Parathyroid adenoma (tissue), 2 donors: ENCODE data around the gene PNMA3.

Source experiments
- H2AFZ ChIP-seq: fragments of 300-600 bp; sonication (generic); one replicate; pipeline ENCODE4 v1.7.0; 2017; ENCODE audit warnings: antibody characterized with exemption, mild to moderate bottlenecking
- H3K27ac ChIP-seq: fragments of 300-600 bp; sonication (generic); one replicate; pipeline ENCODE4 v1.7.0; 2017
- H3K27me3 ChIP-seq: fragments of 300-600 bp; sonication (generic); one replicate; pipeline ENCODE4 v1.7.0; 2017; ENCODE audit warnings: low read length; ENCODE audit not compliant: control insufficient read depth, insufficient read depth
- H3K36me3 ChIP-seq: fragments of 300-600 bp; sonication (generic); one replicate; pipeline ENCODE4 v1.7.0; 2017; ENCODE audit warnings: low read length; ENCODE audit not compliant: control insufficient read depth, insufficient read depth
- H3K4me1 ChIP-seq: fragments of 300-600 bp; sonication (generic); one replicate; pipeline ENCODE4 v1.7.0; 2017; ENCODE audit warnings: control low read depth
- H3K4me2 ChIP-seq: fragments of 300-600 bp; sonication (generic); one replicate; pipeline ENCODE4 v1.7.0; 2017; ENCODE audit warnings: low read length
- H3K4me3 ChIP-seq: fragments of 300-600 bp; sonication (generic); one replicate; pipeline ENCODE4 v1.7.0; 2017; ENCODE audit warnings: low read depth, low read length
- H3K79me2 ChIP-seq: fragments of 300-600 bp; sonication (generic); one replicate; pipeline ENCODE4 v1.7.0; 2017; ENCODE audit warnings: control low read depth
- H3K9ac ChIP-seq: fragments of 300-600 bp; sonication (generic); one replicate; pipeline ENCODE4 v1.7.0; 2017; ENCODE audit warnings: mild to moderate bottlenecking
- H3K9me3 ChIP-seq: fragments of 300-600 bp; sonication (generic); one replicate; pipeline ENCODE4 v1.7.0; 2017; ENCODE audit warnings: low read length; ENCODE audit not compliant: control insufficient read depth
- CTCF ChIP-seq: fragments of 300-600 bp; sonication (generic); IDR thresholded peaks from one replicate; pipeline ENCODE4 v1.7.0; 2017; ENCODE audit warnings: antibody characterized with exemption, mild to moderate bottlenecking
- donor health status: primary hyperparathyroidism.

The PNMA3 gene

GRCh38 chrX:153057281-153057680, 1.0 kb downstream of the PNMA3 start:
- no peak for TF ChIP-seq CTCF
- no peaks in the 10 kb centered on the region for H3K79me2 ChIP-seq
- no peaks in the 10 kb centered on the region for H3K36me3 ChIP-seq
- H3K4me3 ChIP-seq: no peak overlapping the region
- H3K27ac ChIP-seq: no peak overlapping the region
- H3K4me2 ChIP-seq: no peak overlapping the region
- no peak overlapping the region for H3K9ac ChIP-seq
- H3K27me3 ChIP-seq: no peaks in the 10 kb centered on the region
- no peak overlapping the region for H2AFZ ChIP-seq
- H3K4me1 ChIP-seq: no peaks in the 10 kb centered on the region
- H3K9me3 ChIP-seq: no peaks in the 10 kb centered on the region

- H3K79me2 ChIP-seq: no peaks in the 10 kb centered on the region
- H3K27me3 ChIP-seq: no peaks in the 10 kb centered on the region
- no peak for TF ChIP-seq CTCF
- no peaks in the 10 kb centered on the region for H3K9me3 ChIP-seq
- no peak overlapping the region for H3K27ac ChIP-seq
- no peak overlapping the region for H2AFZ ChIP-seq
- no peak overlapping the region for H3K9ac ChIP-seq
- no peaks in the 10 kb centered on the region for H3K4me1 ChIP-seq
- H3K4me3 ChIP-seq: no peak overlapping the region
- no peaks in the 10 kb centered on the region for H3K36me3 ChIP-seq
- no peak overlapping the region for H3K4me2 ChIP-seq
These were observed 3.2 kb downstream of the PNMA3 start for GRCh38 chrX:153059191-153060094.

GRCh38 chrX:153060095-153060445, 3.8 kb downstream of the PNMA3 start:
- H3K36me3 ChIP-seq: no peaks in the 10 kb centered on the region
- no peak for TF ChIP-seq CTCF
- H3K4me2 ChIP-seq: no peak overlapping the region
- no peaks in the 10 kb centered on the region for H3K9me3 ChIP-seq
- no peak overlapping the region for H2AFZ ChIP-seq
- no peak overlapping the region for H3K9ac ChIP-seq
- no peaks in the 10 kb centered on the region for H3K27me3 ChIP-seq
- no peak overlapping the region for H3K27ac ChIP-seq
- no peaks in the 10 kb centered on the region for H3K79me2 ChIP-seq
- no peaks in the 10 kb centered on the region for H3K4me1 ChIP-seq
- H3K4me3 ChIP-seq: no peak overlapping the region

- Histone ChIP-seq H3K4me3 (no peak overlapping the region), H3K9ac (no peak overlapping the region), H3K27ac (no peak overlapping the region), H3K27me3 (no peaks in the 10 kb centered on the region), H3K9me3 (no peaks in the 10 kb centered on the region), H3K4me1 (no peaks in the 10 kb centered on the region), H3K4me2 (no peak overlapping the region), H3K36me3 (no peaks in the 10 kb centered on the region), H2AFZ (no peak overlapping the region), H3K79me2 (no peaks in the 10 kb centered on the region)
- no peak for TF ChIP-seq CTCF
These were observed 5.5 kb downstream of the PNMA3 start for GRCh38 chrX:153061732-153062131.

GRCh38 chrX:153063315-153063714, 7.0 kb downstream of the PNMA3 start:
- Histone ChIP-seq H3K27me3 (no peaks in the 10 kb centered on the region), H3K9me3 (no peaks in the 10 kb centered on the region), H3K36me3 (no peaks in the 10 kb centered on the region), H3K79me2 (no peaks in the 10 kb centered on the region), H3K4me2 (no peak overlapping the region), H3K27ac (no peak overlapping the region), H2AFZ (no peak overlapping the region), H3K4me3 (no peak overlapping the region), H3K4me1 (no peaks in the 10 kb centered on the region), H3K9ac (no peak overlapping the region)
- no peak for TF ChIP-seq CTCF
